Fibroblast of skin of left quadriceps (primary cell): ENCODE data around the gene GPS1.

Experiments used
- DNase-seq, 2 experiments: peaks; one replicate each; pipeline ENCODE4 v3.0.0-alpha.2; 2013; ENCODE audit warnings: low read depth in 2 of 2

The GPS1 gene

DNA sequence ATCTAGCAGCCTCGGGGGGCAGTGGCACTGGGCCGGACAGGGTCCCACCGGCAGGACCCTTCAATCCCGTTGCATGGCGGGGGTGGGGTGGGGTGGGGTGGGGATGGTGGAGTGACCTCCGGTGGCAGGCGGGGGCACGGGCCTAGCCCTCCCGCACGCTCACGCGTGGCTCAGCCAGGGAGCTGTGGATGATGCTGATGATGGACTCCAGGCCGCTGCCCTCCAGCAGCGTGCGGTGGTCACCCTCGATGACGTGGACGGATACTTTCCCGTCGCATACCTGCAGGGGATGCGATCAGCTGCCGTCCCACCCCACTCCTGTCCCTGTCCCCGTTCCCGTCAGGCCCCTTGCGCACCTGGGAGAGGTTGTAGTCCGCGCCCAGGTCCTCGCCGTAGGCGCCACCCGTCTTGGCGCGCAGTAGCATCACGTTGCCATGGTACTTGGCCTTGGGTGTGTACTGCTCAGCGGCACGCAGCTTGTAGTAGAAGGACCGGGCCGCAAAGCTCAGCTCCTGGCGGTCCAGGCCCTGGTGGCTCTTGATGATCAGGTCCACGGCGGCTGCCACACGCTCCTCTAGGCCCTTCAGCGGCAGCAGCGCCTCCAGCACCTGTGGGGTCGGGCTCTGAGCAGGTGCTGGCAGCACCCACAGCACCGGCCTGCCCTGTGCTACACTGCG is 27.4 kb downstream of the GPS1 start:
- no peak for DNase-seq

DNA sequence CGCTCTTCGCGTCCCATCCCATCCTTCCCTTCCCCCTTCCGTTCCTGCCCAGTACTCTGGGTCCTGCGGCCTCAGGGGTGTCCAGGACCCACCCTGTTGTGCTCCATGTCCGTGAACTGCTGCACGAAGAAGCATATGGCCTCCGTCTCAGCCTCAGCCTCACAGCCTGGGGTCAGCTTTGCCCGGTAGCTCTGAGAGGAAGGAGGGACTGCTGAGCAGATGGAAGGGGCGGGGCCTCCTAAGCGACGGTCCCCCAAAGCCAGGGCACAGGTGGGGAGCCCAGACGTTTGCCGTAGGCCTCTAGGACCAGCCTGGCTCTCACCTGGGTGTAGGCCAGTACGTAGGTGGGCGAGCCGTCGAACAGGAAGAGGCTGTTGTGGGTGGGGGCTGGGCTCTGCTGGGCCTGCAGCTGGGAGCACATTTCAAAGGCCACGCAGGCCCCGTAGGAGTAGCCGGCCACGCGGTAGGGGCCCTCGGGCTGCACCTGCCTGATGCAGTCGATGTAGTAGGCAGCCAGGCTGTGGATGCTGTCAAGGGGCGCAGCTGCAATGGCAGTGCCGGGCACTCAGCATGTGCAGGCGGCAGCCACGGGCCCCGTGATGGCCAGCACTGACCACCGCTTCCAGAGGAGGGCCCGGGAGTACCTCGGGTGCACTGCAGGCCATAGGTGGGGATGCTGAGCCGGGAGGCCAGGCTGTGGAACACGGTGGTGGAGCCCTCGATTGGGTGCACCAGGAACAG is 28.5 kb downstream of the GPS1 start:
- no peak for DNase-seq

DNA sequence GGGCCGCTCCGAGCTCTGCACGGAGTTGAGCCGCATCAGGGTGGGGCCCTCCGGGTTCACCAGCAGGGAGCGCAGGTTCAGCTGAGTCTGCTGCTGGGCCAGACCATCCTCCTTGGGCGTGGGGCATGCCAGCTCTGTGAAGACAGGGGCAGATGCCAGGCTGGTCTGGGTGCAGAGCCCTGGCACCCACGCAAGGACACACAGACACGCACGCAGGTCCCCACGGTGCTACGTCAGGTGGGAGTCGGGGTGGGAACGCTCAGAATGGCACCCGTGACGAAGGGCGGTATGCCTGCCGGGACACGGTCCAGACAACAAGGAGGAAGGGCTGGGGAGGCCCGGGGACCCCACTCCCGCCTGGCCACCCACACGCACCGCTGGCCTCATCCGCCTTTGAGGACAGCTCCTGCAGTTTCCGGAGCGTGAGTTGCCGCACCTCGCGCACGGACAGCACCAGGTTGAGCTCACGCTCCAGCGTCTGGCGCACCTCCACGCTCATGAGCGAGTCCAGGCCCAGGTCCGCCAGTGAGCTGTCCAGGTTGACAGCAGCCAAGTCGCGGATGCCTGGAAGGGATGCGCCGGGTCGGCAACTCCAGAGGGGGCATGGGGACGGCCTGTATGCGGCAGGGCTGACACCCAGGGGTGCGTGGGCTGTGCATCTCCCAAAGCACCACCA is 29.2 kb downstream of the GPS1 start:
- no peak for DNase-seq

- DNase-seq = no peak
These were observed 29.8 kb downstream of the GPS1 start for GRCh38 chr17:82081546-82081945.

DNA sequence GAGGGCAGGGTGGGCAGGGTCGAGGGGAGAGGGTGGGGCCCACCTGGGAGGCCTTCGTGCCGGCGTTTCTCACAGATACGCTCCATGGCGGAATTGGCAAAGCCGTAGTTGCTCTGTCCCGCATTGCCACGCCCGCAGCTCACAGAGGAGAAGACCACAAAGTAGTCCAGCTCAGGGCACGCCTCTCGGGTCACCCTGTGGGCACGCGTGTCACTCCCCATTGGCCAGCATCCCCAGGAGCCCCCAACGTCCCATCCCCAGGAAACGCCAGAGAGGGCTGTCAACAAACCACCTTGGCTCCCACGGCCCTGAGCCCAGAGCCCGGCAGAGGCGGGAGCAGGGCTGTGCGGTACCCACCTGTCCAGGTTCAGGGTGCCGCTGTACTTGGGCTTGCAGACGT is 30.3 kb downstream of the GPS1 start:
- no peak for DNase-seq

- DNase-seq = no peak
These were observed 30.8 kb downstream of the GPS1 start for GRCh38 chr17:82082456-82082855.

DNA sequence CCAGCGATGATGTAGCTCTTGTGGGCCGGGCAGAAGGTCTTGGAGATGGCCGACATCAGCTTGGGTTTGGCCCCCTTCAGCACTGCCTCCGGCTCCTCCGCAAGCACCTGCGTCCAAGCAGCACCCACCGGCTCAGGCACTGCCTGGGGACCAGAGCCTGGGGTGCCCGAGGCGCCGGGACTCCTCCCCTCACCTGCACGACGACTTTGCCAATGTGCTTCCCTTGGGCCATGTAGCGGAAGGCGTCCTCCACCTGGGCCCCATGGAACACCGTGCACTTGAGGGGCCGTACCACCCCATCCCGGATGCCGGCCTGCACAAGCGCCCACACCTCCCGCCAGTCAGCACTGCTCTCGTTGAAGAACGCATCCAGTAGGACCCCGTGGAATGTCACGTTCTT is 31.3 kb downstream of the GPS1 start:
- DNase-seq = no peak

DNA sequence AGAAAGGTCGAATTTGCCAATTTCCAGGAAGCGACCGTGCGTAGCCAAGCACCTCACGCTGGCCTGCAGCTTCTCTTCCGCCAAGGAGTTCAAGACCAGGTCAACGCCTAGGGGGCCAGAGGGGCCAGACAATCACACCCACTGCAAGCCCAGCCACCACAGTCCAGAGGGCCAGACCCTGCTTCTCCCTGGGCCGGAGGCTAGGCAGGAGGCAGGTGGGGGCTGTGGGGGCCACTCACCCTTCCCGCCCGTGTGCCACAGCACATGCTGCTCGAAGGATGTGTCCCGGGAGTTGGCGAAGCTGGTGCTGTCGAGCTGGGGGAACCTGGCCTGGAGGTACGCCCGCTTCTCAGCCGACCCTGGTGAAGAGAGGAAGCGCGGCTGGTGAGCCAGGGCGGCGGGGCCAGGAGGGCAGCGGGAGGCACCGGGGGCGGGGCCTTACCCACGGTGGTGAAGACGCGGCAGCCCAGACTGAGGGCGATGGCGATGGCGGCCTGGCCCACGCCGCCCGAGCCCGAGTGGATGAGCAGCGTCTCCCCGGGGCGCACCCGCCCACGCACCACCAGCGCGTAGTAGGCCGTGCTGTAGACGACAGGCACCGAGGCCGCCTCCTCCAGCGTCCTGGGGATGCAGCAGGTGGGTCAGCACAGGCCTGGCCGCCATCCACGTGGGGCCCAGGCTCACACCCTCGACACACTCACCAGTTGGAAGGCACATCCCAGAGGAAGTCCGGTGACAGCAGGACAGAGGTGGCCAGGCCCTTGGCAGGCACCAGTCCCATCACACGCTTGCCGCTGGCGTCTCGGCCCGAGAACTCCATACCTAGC is 32.0 kb downstream of the GPS1 start:
- no peak for DNase-seq

GRCh38 chr17:82084373-82085030 is 32.8 kb downstream of the GPS1 start:
- DNase-seq = no peak

GRCh38 chr17:82085031-82085861 is 33.5 kb downstream of the GPS1 start:
- no peak for DNase-seq

DNA sequence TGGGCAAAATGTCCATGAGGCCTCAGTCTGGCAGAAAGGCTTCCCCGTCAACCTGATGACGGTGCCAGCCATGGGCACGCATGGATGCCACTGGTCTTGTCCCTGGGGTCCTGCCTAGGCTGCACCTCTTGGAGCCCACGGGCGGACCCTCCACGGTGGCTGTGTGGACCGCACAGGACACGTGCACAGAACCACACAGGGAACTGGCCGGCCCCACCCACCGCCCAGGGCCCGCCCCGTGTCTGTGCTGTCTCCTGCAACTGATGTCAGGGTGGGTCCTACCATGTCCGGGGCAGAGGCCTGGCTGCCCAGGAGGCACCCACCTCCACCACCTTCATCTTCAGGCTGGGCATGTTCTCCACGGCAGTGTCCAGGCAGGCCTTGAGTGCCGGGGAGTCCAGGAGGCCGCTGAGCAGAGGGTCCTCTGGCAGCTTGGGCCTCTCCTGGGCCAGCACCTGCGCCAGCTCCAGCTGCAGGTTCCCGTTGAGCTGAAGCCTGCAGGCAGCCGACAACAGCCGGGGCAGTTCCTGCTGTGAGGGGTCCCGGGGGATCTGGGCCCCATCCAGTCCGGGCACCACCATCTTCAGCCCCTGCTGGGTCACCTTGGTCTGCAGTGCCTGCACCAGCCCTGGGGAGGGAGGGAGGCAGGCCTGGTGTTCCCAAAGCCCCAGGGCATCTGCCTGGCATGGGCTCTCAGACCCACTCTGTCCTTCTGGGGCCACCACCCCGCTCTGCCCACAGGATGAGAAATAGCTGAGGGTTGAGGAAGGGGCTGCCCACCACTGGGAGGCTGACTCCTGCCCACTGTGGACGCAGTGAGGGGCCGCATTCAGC is 34.5 kb downstream of the GPS1 start:
- no peak for DNase-seq

DNA sequence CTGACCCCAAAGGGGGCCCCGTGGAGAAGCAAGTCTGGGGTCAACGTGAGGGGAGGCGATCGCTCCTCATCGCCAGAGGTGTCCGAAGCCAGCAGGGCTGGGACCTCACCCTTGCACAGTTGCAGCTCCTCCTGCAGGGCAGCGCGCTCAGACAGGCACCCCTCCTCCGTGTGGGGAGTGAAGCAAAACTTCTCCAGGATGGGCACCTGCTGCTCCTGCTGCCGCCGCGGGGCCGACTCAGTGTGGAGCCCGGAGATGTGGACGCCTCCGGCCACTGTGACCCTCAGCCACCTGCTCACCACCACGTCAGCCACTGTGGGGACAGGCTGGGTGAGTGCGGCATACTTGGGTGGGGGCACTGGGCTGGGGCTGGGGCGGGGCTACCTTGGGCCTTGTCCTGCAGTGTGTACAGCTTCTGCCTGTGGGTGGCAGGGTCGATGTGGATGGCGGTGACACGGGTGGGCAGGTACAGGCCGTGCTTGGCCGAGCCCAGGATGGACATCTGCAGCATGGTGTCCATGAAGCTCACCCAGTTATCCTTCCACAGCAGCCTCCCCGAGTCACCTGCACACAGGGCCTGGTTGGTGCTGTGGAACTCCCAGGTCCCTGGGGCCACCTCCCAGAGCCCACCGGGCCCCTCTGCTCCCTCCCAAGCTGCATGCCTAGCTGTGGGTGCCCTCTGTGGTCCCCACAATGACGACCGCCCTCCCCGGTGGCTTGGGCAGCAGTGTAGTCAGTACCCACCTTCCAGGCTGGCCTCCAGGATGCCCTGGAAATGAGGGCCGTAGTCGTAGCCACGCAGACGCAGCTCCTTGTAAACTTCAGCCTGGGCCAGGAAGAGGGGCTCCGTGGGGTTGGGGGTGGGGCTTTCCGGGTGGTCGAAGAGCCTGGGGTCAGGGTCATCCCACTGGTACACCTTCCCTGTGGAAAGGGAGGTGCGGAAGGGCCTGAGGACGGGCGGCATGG is 35.5 kb downstream of the GPS1 start:
- DNase-seq = no peak

GRCh38 chr17:82087961-82088837 is 36.5 kb downstream of the GPS1 start:
- DNase-seq = no peak

DNA sequence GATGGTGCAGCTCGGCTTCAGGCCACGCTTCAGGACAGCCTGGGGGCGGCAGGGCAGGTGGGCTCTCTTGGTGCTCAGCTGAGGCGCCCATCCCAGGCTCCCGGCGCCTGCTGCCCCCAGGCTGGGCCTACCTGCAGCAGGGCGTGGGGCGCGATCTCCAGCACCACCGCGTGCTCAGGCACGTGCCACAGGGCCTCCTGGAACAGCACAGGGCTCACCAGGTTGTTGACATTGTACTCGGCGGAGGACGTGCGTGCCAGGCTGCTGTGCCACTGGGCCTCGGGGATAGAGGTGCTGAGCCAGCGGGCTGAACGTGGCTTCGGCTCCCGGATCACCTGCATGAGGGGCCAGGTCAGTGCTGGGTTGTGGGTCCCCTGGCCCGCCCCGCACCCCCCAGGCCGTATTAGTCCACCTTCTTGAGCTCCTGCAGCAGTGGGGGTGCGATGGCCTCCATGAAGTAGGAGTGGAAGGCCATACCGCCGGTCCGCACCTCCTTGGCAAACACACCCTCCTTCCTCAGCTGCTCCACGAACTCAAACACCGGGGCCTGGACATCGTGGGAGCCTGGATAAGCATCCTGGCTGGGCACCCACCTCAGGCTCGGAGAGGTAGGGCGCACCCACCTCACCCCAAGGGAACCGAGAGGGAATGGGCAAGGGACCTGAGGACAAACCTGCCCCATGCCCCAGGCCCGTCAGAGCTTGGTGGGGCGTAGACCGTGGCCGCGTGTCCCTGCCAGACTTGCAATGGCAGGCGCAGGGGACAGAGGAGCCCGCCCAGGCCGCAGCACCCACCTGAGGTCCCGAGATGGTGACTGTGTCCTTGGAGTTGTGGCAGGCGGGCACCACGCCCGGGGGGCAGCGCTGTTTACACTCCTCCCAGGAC is 37.4 kb downstream of the GPS1 start:
- no peak for DNase-seq

- DNase-seq = no peak
These were observed 38.2 kb downstream of the GPS1 start for GRCh38 chr17:82089723-82090548.
